Fibroblast of lung (primary cell): ENCODE measurements around the gene GOLGA8T.
"Not testable (repeated sequence)": the region's sequence is repeated elsewhere in the genome, so short reads cannot be mapped to it uniquely, and the experiment has no call there.

Source experiments
- CTCF ChIP-seq, 2 donors: IDR thresholded peaks in 1 of 2; conservative IDR thresholded peaks in 1 of 2; 1 replicate in 1 of 2; 2 replicates in 1 of 2; pipeline ENCODE4 v1.5.1; 2011 to 2012; ENCODE audit warnings: low read length in 2 of 2, control low read depth in 1 of 2, inconsistent platforms in 1 of 2, low read depth in 1 of 2, mild to moderate bottlenecking in 1 of 2
- EZH2 ChIP-seq: IDR thresholded peaks from 2 replicates; pipeline ENCODE4 v1.5.1; 2012; ENCODE audit warnings: low read length, control low read depth, mild to moderate bottlenecking; ENCODE audit errors: missing control alignments

GRCh38 chr15:30162479-30163357 is 27.9 kb downstream of the GOLGA8T start:
- TF ChIP-seq CTCF (conservative IDR thresholded peaks at IDR 0.05 in 1 of 2, IDR thresholded peaks at IDR 0.05 in 1 of 2; ENCODE audit: low read depth in 1 of 2, low read length in 2 of 2); EZH2: not testable (repeated sequence)
